Left renal pelvis (tissue), 4 donors: Measurements from ENCODE around the gene KRT7. TPM values are rescaled to one million over a fixed set of nuclear protein-coding genes. Genes with fewer than 3 reads are reported as not detected.

Source experiments
- DNase-seq, 4 donors: peaks; one replicate each; pipeline ENCODE4 v3.0.0-alpha.2; 2013; ENCODE audit warnings: low read depth in 4 of 4, low spot score in 3 of 4
- polyA plus RNA-seq, 4 donors: library from polyadenylated mRNA; unstranded; fragments of 120-200 nt; gene quantifications; one replicate each; pipeline ENCODE4 v1.2.1, GENCODE V29; 2013; ENCODE audit not compliant: insufficient read length in 4 of 4

Gene KRT7
- 100 to 1,000 TPM in 2 of 4 donors, 10 to 100 TPM in 1, 1 to 10 TPM in 1; 2.4 to 127 (median 83.6) TPM for polyA plus RNA-seq

DNA sequence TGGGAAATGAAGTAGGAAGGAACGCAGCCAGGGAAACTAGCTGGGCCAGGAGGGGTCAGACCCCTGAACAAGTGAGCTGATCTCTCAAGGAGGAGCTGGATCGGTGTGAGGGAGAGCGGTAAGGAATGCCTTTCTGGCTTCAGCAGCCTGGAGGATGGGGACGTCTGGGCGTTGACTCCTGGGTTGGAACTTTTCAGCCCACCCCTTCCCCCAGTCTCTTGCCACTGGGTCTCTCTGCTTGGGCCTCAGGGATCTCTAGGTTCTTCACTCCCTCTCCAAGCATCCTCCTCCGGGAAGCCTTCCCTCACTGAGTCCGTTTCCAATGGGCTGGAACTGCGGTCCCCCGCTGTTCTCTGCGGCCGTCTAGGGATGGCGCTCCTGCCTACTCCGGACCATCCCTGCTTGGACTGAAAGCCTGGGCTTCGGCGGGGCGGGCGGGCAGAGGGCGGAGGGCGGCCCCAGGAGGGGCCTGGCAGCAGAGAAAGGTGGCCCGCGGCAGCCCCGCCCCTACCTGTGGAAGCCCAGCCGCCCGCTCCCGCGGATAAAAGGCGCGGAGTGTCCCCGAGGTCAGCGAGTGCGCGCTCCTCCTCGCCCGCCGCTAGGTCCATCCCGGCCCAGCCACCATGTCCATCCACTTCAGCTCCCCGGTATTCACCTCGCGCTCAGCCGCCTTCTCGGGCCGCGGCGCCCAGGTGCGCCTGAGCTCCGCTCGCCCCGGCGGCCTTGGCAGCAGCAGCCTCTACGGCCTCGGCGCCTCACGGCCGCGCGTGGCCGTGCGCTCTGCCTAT, at the start of gene KRT7:
TSS of gene KRT7 (plus strand) at position 570 of the 788 bp plus-strand sequence. CDS start at position 624, 54 bp downstream.
- DNase-seq, result no peak

GRCh38 chr12:52183544-52183910, 49.5 kb upstream of the KRT7 start:
- no peak for DNase-seq

GRCh38 chr12:52183971-52184370, 49.1 kb upstream of the KRT7 start:
- DNase-seq, result no peak

DNA sequence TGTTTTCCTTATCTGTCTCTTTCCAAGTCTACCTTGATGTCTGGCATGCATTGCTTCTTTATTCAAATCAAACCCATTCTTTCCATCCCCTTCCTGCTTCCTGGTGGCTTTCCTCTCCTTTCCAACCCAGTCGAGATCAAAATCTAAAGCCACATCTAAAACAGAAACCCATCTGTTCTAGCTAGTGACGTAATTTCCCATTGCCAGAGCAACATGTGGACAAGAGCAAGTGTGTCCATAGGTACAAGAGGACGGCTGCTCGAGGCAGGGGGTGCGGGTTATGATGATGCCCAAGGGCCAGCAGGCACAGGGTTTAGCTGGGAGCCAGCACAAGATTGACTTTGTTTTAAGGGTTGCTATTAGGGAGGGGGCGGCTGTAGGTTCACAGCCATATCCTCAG, 48.2 kb upstream of the KRT7 start:
- no peak for DNase-seq

- DNase-seq, result no peak
Observed at GRCh38 chr12:52185400-52185967, 47.6 kb upstream of the KRT7 start.

DNA sequence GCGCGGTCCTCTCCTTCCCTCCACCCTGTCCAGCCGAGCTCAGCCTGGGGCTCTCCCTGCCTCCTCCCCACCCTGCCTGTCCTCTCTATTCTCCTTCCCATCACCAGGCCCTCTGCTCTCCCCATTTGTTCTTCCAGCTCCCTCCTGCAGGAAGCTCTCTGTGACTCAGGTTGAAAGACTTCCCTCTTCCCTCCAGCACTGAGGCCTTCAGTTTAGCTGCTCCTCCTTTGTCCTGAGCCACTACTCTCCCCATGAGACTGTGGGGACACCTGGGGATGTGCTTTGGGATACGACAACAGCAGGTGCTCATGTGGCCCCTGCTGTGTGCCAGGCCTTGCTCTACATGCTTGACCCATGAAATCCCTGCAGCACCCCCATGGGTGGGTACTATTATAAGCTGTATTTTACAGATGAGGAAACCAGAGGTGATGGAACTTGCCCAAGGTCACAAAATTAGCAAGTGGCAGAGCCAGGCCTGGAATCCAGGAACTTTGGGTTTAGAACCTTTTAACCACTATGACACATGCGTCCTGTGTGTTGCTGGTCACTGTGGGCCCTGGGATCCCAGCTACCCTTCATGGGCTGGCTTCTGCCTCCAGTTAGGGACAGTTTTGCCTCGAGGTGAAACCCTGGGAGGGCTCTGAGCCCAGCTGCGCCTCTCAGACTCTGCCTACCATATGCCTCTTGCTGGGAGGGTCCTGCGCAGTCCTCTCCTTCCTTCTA, 46.8 kb upstream of the KRT7 start:
- no peak for DNase-seq

GRCh38 chr12:52187206-52187605, 45.8 kb upstream of the KRT7 start:
- DNase-seq, result no peak

- DNase-seq, result no peak
Observed at GRCh38 chr12:52187640-52188039, 45.4 kb upstream of the KRT7 start.

- DNase-seq, result no peak
Observed at GRCh38 chr12:52188658-52189057, 44.4 kb upstream of the KRT7 start.

GRCh38 chr12:52189376-52190174, 43.5 kb upstream of the KRT7 start:
- DNase-seq, result no peak

DNA sequence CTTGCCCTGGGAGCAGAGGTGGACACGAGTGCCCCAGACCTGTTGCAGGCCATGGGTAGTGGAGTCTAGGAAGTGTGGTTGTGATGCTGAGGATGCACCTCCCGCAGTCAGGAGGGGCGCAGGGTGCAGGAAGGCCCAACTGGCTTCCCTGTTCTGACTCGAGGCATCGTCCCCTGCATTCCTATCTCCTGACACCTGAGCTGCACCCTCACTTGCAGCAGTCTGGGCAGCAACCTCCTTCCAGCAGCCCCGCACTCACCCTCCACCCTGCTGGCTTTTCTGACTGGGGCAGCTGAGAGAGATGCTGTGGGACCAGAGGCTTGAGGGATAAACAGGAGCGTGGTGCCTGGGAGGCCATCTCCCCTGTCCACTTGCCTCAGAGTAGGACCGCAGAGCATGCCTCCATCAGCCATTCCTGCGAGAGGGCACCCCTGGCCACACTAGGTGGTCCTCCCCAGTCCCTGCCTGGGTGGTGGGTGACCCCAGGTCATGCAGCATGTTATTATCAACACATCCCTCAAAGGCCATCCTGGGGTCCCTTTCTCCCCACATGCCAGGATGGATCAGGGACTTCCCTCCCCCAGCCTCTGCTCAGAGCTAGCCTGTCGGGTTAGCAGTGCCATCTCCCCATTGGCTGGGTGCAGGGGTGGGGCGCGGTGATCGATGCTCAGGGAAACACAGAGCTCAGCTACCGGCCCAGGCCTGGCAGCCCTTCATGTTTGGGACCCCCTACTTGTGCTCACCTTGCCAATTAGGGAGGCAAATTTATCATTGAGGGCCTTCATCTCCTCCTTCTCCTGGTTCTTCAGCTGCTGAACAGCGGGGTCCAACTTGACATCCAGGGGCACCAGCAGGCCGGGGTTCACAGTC, 41.9 kb upstream of the KRT7 start:
- no peak for DNase-seq

- no peak for DNase-seq
Observed at GRCh38 chr12:52191841-52192791, 40.9 kb upstream of the KRT7 start, which contains the start of gene KRT80. KRT80 (minus strand) TSS chr12:52192014; CDS start chr12:52191902, 112 bp downstream.

DNA sequence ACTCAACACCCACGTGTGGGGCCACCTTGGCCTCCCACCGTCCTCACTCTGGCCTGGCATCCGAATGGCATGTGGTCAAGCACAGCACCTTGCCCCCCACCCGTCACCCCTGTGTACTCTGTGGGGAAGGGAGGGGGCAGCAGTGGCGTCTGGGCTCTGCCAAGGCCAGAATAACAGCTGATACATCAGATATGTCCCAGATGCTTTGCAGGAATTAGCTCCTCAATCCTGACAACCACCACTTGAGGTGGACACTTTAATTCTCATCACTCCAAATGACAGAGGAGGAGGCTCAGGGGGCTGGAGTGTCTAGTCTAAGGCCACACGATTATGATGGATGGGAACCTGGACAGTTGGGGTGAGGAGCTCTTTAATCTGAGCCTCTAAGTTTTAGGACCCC, 39.5 kb upstream of the KRT7 start:
- DNase-seq, result no peak

DNA sequence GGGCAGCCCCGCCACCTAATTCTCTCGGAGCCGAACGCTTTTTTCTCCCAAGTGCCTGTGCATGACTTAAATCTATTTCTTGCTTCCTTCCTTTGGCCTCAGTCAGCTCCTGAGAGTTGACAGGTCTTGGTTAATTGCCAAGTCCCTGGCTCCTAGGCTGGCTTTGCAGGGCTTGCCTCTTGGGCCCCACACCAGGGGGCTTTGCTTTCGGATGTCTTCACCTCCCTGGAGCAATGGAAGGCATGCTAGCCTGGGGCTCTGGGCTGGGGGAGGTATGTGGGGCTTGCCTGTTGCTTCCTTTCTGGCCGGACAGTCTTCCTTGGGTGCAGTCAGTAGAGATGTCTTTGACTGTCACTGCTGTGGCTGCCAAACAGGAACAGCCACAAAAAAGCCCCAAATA, 39.1 kb upstream of the KRT7 start:
- no peak for DNase-seq

GRCh38 chr12:52195065-52195730, 37.8 kb upstream of the KRT7 start:
- peak in 1 of 4 donors; percentile 50 for DNase-seq

DNA sequence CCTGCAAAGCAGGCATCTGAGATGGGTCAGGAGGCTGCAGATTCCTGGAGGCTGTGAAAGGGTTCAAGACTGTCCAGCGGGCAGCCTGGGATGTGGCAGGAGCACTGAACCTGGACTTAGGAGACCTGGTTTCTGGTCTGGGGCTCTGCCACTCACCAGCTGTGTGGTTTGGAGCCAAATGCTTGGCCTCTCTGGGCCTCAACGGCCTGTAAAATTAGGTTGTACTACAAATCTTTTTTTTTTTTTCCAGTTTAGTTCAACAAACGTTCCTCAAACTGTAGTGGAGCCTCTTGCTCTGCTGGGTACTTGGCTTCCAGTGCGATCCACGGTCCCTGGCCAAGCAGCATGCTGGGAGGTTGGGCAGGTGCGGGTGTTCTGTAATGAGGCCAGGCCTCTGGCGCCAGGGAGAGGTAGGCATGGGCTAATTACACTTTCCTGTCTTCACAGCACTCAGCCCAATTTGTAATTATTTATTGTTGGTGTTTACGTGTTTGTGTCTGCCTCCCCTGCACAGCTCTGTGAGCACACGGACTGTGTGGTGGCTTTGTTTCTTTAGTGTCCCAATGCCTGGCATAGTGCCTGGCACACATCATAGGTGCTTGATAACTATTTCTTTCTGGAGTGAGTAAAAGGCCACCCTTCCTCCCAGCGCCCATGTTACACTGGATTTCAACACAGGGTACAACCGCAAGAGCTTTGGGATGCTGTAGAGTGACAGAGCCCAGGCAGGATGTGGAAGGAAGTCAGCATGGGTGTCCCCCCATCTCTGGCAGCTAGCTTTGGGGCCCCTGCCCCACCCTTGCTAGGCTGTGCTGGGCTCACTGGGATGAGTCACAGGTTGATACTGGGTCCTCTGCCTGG, 35.4 kb upstream of the KRT7 start:
- DNase-seq, result no peak
